Right lobe of liver (tissue), 4 donors: ENCODE measurements around the gene SH2D7.

Experiments
- CTCF ChIP-seq, 4 donors: fragments of 200-600 bp in 3 of 4; fragments of 450-650 bp in 1 of 4; IDR thresholded peaks; one replicate each; pipeline versions ENCODE4 v1.5.1 to v1.8.0; 2016 to 2022; ENCODE audit warnings: antibody characterized with exemption in 4 of 4, mild to moderate bottlenecking in 2 of 4
- POLR2A ChIP-seq: fragments of 450-650 bp; IDR thresholded peaks from one replicate; pipeline ENCODE4 v1.6.1; 2017; ENCODE audit warnings: antibody characterized with exemption, mild to moderate bottlenecking
- donor health status: DM: no; HTN: no; CAD: no.
- donor health status: DM: no; HTN: no; CAD: no.
- donor health status: DM: no; HTN: yes; CAD: no.

GRCh38 chr15:78102211-78102610, 9.8 kb downstream of the SH2D7 start:
- TF ChIP-seq CTCF (IDR thresholded peaks at IDR 0.05) (no peak), POLR2A (no peak)
